Adrenal gland (tissue), 12 donors: ENCODE results near the gene RALGAPA2. TPM values are rescaled to one million over a fixed set of nuclear protein-coding genes. Genes with fewer than 3 reads are reported as not detected.
A peak's percentile ranks its signal among the peaks of the same experiment; 100 is the strongest.

Experiments used
- DNase-seq, 7 donors: peaks; one replicate each; pipeline ENCODE4 v3.0.0-alpha.2; 2019 to 2020
- H3K27ac ChIP-seq, 5 donors: fragments of 200-600 bp; sonication (generic) in 4 of 5; 1 replicate in 3 of 5; 2 replicates in 2 of 5; pipeline versions ENCODE4 v1.5.1 to v1.8.0; 2016 to 2020; ENCODE audit warnings: mild to moderate bottlenecking in 1 of 5
- H3K27me3 ChIP-seq: fragments of 200-600 bp; 2 replicates; pipeline ENCODE4 v1.8.0; 2021
- H3K36me3 ChIP-seq, 2 donors: fragments of 200-600 bp; replicated peaks in 1 of 2; 1 replicate in 1 of 2; 2 replicates in 1 of 2; pipeline versions ENCODE4 v1.5.1 to v1.8.0; 2018 to 2022
- H3K4me1 ChIP-seq, 2 donors: fragments of 200-600 bp; replicated peaks in 1 of 2; 1 replicate in 1 of 2; 2 replicates in 1 of 2; pipeline versions ENCODE4 v1.5.1 to v1.8.0; 2018 to 2021
- H3K4me3 ChIP-seq, 4 donors: fragments of 200-600 bp; sonication (generic) in 3 of 4; one replicate each; pipeline ENCODE4 v1.5.1; 2016 to 2018
- H3K9me3 ChIP-seq, 3 donors: fragments of 200-600 bp; sonication (generic) in 1 of 3; replicated peaks in 1 of 3; 1 replicate in 2 of 3; 2 replicates in 1 of 3; pipeline versions ENCODE4 v1.5.1 to v1.8.0; 2016 to 2021
- POLR2A ChIP-seq, 2 donors: fragments of 450-650 bp; IDR thresholded peaks; one replicate each; pipeline ENCODE4 v1.6.1; 2017; ENCODE audit warnings: antibody characterized with exemption in 2 of 2, mild to moderate bottlenecking in 2 of 2, moderate library complexity in 1 of 2
- WGBS, 4 donors: extraction: QIAGEN DNeasy Blood & Tissue Kit in 2 of 4; methylation state at CpG; one replicate each; pipeline versions ENCODE4 v1.1.5 to v1.1.7; 2013 to 2017; 5-methylcytosine and 5-hydroxymethylcytosine counted together
- intact Hi-C, 2 donors: fragments of 100-400 bp; cut with DNase I; formaldehyde crosslinking; loops; one replicate each; pipeline versions ENCODE4 v1.14.1 to v1.15.0; 2022 to 2023
- polyA plus RNA-seq, 3 donors: library from polyadenylated mRNA; stranded (reverse); fragments of 200-250 nt in 2 of 3; fragments of 350-450 nt in 1 of 3; fragmentation: Illumina TruSeq in 1 of 3; extraction: RNeasy Lipid Tissue Mini Kit (QIAGEN cat#74804) in 1 of 3; gene quantifications; one replicate each; pipeline ENCODE4 v1.2.3, GENCODE V29; 2013 to 2014
- total RNA-seq, 9 donors: library from RNA; depleted of rRNA in 4 of 9; stranded (reverse); fragments of >200 nt in 4 of 9; fragments of 120-200 nt in 1 of 9; fragmentation: NEBNext Ultra II Directional in 1 of 9; extraction: Animal tissue kit (Norgen Biotek cat#: 25700) in 1 of 9; gene quantifications; one replicate each; pipeline versions ENCODE4 v1.1.0 to v1.2.4, GENCODE V29; 2013 to 2023
- TF ChIP-seq, protein P1 (sequence below), 6 experiments: fragments of 450-650 bp in 4 of 6; fragments of 200-600 bp in 2 of 6; sonication (generic) in 1 of 6; IDR thresholded peaks; 1 replicate in 5 of 6; 2 replicates in 1 of 6; pipeline versions ENCODE4 v1.5.1 to v1.8.0; 2016 to 2021; ENCODE audit warnings: antibody characterized with exemption in 6 of 6, mild to moderate bottlenecking in 2 of 6, moderate library complexity in 1 of 6
- donor health status: healthy with polysubstance abuse.
- donor health status: Bipolar disorder and iron deficiency.
- donor health status: DM: yes; HTN: yes; CAD: no.
- donor health status: DM: no; HTN: no; CAD: no.
- donor health status: DM: no; HTN: no; CAD: no.
- donor health status: DM: yes; HTN: yes; CAD: no.

Gene RALGAPA2
- total and polyA plus RNA-seq, 12 donors, result 3.7 to 39.6 (median 20.7) TPM

DNA sequence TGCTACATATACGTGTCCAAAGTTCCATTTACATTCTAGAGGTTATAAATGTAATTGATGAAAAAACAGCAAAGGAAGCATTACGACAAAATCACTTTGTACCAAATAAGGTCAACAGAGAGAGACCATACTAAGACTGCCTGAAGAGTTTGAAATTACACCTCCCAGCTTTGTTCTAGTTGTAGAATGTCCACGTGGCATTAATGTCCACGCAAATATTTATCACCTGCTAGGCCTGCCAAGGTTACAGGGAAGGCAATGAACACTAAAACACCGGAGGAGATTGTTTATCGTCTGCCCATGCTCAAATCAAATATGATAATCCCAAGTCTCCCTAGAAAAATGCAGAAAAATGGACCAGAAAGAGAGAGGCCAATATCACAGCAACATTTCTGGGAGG lies 6.2 kb downstream of the RALGAPA2 start:
- peaks cover 6 to 30% of the 10 kb centered on the region in 2 donors for H3K4me1 ChIP-seq
- no peak for TF ChIP-seq POLR2A (IDR thresholded peaks at IDR 0.05)
- TF ChIP-seq, protein P1, sequence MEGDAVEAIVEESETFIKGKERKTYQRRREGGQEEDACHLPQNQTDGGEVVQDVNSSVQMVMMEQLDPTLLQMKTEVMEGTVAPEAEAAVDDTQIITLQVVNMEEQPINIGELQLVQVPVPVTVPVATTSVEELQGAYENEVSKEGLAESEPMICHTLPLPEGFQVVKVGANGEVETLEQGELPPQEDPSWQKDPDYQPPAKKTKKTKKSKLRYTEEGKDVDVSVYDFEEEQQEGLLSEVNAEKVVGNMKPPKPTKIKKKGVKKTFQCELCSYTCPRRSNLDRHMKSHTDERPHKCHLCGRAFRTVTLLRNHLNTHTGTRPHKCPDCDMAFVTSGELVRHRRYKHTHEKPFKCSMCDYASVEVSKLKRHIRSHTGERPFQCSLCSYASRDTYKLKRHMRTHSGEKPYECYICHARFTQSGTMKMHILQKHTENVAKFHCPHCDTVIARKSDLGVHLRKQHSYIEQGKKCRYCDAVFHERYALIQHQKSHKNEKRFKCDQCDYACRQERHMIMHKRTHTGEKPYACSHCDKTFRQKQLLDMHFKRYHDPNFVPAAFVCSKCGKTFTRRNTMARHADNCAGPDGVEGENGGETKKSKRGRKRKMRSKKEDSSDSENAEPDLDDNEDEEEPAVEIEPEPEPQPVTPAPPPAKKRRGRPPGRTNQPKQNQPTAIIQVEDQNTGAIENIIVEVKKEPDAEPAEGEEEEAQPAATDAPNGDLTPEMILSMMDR (IDR thresholded peaks at IDR 0.05), result no peak
- intact Hi-C loops, result no loop called here
- peak overlapping the region in 1 of 5 donors; percentile 21 for H3K27ac ChIP-seq
- DNase-seq, result no peak
- 48 to 54% (median 52%) methylated on average over 6 of the region's 6 CpGs for WGBS, 4 donors
- no peak overlapping the region for H3K4me3 ChIP-seq
- H3K9me3 ChIP-seq, result no peaks in the 10 kb centered on the region
- H3K36me3 ChIP-seq, result no peaks in the 10 kb centered on the region
- H3K27me3 ChIP-seq, result no peaks in the 10 kb centered on the region

DNA sequence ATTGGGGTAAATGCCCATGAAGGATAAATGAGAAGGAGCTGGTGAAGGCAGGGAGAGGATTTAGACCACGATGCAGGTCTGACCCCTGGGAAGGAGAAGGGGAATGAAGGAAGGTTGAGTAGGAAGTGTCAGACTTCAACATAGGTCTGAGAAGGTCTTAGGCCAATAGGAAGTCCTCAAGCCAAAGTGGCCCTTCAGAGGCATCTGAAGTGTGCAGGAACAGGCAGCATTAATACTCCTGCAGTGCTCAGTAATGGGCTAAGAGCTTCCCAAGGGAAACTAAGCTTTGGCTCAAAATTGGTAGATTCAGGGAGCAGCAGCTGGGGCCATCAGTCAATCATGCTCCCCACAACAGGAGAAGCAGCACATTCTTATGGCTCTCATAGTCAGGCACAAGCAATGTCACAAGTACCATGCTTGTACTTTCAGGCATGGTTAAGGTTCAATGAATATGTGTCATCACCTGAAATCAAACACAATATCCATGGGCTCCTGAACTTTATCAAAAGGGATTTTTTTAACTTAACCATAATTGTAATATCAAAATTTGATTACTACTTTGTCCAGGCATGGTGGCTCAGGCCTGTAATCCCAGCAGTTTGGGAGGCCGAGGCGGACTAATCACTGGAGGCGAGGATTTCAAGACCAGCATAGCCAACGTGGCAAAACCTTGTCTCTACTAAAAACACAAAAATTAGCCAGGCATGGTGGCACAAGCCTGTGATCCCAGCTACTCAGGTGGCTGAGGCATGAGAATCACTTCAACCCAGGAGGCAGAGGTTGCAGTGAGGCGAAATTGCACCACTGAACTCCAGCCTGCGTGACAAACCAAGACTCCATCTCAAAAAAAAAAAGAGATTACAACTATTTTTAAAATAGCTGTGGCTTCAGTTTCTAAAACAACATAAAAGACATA lies 9.9 kb downstream of the RALGAPA2 start:
- Histone ChIP-seq H3K27me3 (no peaks in the 10 kb centered on the region), H3K36me3 (no peaks in the 10 kb centered on the region), H3K4me3 (no peak overlapping the region), H3K9me3 (no peaks in the 10 kb centered on the region), H3K27ac (no peak overlapping the region), H3K4me1 (peaks cover 0 to 14% of the 10 kb centered on the region in 2 donors)
- no peak for DNase-seq
- intact Hi-C loops, result no loop called here
- 84 to 96% (median 95%) methylated on average over 7 of the region's 7 CpGs for WGBS, 4 donors
- TF ChIP-seq, protein P1 (IDR thresholded peaks at IDR 0.05), result no peak
- no peak for TF ChIP-seq POLR2A (IDR thresholded peaks at IDR 0.05)

DNA sequence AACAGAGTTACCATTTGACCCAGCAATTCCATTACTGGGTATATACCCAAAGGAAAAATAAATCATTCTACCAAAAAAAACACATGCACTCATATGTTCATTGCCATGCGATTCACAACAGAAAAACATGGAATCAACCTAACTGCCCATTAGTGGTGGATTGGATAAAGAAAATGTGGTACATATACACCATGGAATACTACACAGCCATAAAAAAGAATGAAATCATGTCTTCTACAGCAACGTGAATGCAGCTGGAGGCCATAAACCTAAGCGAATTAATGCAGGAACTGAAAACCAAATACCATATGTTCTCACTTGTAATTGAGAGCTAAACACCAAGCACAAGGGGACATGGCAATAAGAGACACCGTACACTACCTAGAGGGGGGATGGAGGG lies 12.5 kb downstream of the RALGAPA2 start:
- Histone ChIP-seq H3K4me1 (peaks cover 2 to 6% of the 10 kb centered on the region in 2 donors), H3K9me3 (no peaks in the 10 kb centered on the region), H3K27ac (no peak overlapping the region), H3K27me3 (no peaks in the 10 kb centered on the region), H3K4me3 (no peak overlapping the region), H3K36me3 (no peaks in the 10 kb centered on the region)
- 91 to 96% (median 93%) methylated on average over 4 of the region's 4 CpGs for WGBS, 4 donors
- DNase-seq, result no peak
- TF ChIP-seq POLR2A (IDR thresholded peaks at IDR 0.05), result no peak
- TF ChIP-seq, protein P1 (IDR thresholded peaks at IDR 0.05), result no peak
- intact Hi-C loops, result no loop called here

DNA sequence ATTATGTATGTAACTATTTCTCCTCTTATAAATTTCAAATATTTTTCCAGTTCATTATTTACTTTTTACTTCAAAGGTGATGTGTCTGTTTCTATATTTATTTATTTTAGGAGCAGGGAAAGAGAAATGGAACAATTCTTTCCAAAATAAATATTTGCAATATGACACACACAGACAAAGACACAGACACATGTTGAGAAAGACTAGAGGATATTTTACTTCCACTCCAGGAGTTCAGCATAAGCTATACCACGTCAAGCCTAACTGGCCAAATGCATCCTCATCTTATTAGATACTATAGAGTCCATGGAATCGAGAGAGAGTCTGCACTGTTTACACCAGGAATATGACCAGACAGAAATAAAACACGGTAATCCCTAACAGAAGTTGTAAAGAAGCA lies 13.3 kb downstream of the RALGAPA2 start:
- no peaks in the 10 kb centered on the region for H3K36me3 ChIP-seq
- no peak overlapping the region for H3K4me3 ChIP-seq
- intact Hi-C loops, result no loop called here
- H3K4me1 ChIP-seq, result peaks cover 2 to 6% of the 10 kb centered on the region in 2 donors
- no peak overlapping the region for H3K27ac ChIP-seq
- TF ChIP-seq POLR2A (IDR thresholded peaks at IDR 0.05), result no peak
- TF ChIP-seq, protein P1 (IDR thresholded peaks at IDR 0.05), result no peak
- no peaks in the 10 kb centered on the region for H3K9me3 ChIP-seq
- WGBS, 4 donors, result 80 to 88% (median 85%) methylated on average over 3 of the region's 3 CpGs
- H3K27me3 ChIP-seq, result no peaks in the 10 kb centered on the region
- DNase-seq, result no peak
